ENCODE results near the gene TOLLIP.

Gene TOLLIP

DNA sequence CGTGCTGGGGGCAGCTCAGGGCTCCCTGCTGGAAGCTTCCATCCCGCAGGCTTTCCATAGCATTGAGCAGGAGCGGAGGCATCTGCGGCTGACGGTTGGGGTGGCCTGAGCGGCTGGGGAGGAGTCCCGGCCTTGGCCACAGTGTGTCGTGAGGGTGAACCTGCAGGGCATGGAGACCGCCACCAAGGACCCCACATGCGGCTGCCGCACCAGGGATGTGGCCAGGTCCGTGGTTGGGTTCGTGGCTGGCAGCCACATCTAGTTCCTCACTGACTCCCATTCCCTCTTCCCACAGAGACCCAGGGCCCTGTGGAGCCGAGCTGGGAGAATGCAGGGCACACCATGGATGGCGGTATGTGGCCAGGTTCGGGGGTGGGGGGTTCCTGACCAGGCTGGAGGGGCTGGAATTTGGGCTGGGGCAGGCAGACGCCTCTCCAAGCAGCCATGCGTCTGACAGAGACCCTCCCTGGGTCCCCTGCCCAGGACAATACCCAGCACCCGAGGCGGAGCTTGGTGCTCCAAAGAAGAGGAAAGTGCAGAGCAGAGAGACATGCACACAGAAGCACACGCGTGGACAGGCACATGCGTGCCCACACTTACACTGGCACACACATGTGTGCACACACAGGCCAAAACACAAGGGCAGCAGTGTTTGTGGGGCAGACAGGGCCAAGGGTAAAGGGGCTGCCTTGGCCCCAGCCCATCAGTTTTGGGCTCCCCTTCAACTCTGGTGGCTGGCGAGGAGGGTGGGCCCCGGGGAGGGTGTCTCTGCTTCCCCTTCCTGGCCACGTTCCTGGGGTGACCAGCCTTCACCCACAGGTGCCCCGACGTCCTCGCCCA, 83.8 kb downstream of the TOLLIP start:
- TF ChIP-seq, protein P1, sequence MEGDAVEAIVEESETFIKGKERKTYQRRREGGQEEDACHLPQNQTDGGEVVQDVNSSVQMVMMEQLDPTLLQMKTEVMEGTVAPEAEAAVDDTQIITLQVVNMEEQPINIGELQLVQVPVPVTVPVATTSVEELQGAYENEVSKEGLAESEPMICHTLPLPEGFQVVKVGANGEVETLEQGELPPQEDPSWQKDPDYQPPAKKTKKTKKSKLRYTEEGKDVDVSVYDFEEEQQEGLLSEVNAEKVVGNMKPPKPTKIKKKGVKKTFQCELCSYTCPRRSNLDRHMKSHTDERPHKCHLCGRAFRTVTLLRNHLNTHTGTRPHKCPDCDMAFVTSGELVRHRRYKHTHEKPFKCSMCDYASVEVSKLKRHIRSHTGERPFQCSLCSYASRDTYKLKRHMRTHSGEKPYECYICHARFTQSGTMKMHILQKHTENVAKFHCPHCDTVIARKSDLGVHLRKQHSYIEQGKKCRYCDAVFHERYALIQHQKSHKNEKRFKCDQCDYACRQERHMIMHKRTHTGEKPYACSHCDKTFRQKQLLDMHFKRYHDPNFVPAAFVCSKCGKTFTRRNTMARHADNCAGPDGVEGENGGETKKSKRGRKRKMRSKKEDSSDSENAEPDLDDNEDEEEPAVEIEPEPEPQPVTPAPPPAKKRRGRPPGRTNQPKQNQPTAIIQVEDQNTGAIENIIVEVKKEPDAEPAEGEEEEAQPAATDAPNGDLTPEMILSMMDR (IDR thresholded peaks at IDR 0.05; ENCODE audit: extremely low read depth, insufficient read depth, missing control alignments): no peak
- in situ Hi-C loops (cut with MboI; ENCODE audit: low pct_unique_long_range_greater_than_20kb, low sequenced_read_pairs, unreplicated experiment): no loop called here
- DNase-seq (ENCODE audit: low spot score): no peak

DNA sequence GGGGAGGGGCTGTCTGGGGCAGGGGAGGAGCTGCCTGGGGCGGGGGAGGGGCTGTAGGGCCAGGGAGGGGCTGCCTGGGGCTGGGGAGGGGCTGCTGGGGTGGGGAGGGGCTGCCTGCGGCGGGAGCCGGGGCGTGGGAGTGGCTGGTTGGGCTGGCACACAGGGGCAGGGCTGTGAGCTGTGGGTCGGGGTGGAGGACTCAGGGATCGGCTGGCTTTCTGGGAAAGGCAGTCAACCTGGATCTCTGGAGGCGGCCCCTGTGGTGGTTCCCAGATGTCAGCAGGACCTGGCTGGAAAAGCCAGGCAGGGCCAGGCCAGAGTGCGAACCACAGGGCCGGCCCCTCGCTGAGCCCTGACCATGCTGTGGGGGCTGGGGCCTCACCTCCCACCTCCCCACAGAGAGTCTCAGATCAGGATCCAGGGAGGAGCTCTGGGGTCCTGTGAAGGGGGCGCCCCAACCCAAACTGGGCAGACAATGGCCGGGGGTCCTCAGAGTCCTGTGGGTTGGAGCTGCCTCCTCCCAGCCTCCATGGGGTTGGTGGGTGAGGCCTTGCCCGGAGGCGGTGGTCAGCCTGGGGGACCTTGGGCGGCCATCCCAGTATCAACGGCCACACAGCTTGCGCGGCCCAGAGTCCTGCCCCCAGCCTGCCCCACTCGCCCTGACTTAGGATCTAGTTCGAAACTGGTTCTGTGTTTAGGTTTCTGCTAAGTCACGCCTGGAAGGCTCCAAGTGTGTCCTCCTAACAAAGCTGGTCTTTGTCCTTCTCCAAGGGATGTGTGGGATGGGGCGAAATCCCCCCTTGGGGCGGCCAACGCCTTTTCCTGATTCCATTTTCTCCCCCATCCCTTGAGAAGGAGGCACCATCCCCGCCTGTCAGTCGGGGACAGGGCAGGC, 84.7 kb downstream of the TOLLIP start:
- TF ChIP-seq, protein P1 (IDR thresholded peaks at IDR 0.05; ENCODE audit: extremely low read depth, insufficient read depth, missing control alignments): no peak
- DNase-seq (ENCODE audit: low spot score): no peak
- in situ Hi-C loops (cut with MboI; ENCODE audit: low pct_unique_long_range_greater_than_20kb, low sequenced_read_pairs, unreplicated experiment): no loop called here

Measured in GM13977 (cell line).